ENCODE measurements around the gene APP.

Gene APP

DNA sequence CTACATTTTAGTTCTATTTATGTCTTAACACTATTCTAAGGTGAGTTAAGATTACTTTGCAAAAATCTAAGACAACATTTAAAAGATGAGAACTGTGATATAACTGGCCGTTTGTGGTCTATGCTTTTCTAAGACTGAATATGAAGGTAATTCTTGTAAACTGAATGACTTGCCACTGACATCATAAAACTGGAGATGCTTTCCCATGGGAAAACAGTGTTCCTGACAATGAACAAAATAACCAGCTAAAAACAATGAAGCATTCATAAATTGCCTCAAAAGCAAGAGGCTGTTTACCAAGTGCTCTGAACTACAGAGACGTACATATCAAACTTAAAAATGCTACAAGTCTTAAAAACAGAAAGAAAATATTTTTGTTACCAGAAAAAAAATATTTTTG is 54.7 kb downstream of the APP start:
- Histone ChIP-seq H4K20me1 (ENCODE audit: low read depth, low read length) (no peaks in the 10 kb centered on the region), H3K9me3 (ENCODE audit: insufficient read depth, low read length) (no peaks in the 10 kb centered on the region), H3K79me2 (ENCODE audit: insufficient read depth, low read length) (no peaks in the 10 kb centered on the region), H3F3A (ENCODE audit: insufficient read depth) (no peaks in the 10 kb centered on the region), H3K36me3 (ENCODE audit: low read length) (no peaks in the 10 kb centered on the region), H2AFZ (ENCODE audit: low read depth, low read length, severe bottlenecking) (no peak overlapping the region), H3K9me2 (replicated peaks; ENCODE audit: insufficient read depth, low read length) (no peaks in the 10 kb centered on the region), H3K9ac (ENCODE audit: low read length) (no peak overlapping the region), H3K4me2 (ENCODE audit: low read depth, low read length, poor library complexity, severe bottlenecking) (no peak overlapping the region), H3K4me3 (ENCODE audit: insufficient read depth, low read length, poor library complexity, severe bottlenecking) (no peak overlapping the region), H3K27me3 (ENCODE audit: low read length) (no peaks in the 10 kb centered on the region), H3K27ac (ENCODE audit: low read depth, low read length) (no peak overlapping the region)
- TF ChIP-seq, protein P1, sequence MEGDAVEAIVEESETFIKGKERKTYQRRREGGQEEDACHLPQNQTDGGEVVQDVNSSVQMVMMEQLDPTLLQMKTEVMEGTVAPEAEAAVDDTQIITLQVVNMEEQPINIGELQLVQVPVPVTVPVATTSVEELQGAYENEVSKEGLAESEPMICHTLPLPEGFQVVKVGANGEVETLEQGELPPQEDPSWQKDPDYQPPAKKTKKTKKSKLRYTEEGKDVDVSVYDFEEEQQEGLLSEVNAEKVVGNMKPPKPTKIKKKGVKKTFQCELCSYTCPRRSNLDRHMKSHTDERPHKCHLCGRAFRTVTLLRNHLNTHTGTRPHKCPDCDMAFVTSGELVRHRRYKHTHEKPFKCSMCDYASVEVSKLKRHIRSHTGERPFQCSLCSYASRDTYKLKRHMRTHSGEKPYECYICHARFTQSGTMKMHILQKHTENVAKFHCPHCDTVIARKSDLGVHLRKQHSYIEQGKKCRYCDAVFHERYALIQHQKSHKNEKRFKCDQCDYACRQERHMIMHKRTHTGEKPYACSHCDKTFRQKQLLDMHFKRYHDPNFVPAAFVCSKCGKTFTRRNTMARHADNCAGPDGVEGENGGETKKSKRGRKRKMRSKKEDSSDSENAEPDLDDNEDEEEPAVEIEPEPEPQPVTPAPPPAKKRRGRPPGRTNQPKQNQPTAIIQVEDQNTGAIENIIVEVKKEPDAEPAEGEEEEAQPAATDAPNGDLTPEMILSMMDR (IDR thresholded peaks at IDR 0.05; ENCODE audit: insufficient read depth, low read length, poor library complexity, severe bottlenecking) = no peak
- TF ChIP-seq EZH2phosphoT487 (conservative IDR thresholded peaks at IDR 0.05; ENCODE audit: low read length) = no peak

DNA sequence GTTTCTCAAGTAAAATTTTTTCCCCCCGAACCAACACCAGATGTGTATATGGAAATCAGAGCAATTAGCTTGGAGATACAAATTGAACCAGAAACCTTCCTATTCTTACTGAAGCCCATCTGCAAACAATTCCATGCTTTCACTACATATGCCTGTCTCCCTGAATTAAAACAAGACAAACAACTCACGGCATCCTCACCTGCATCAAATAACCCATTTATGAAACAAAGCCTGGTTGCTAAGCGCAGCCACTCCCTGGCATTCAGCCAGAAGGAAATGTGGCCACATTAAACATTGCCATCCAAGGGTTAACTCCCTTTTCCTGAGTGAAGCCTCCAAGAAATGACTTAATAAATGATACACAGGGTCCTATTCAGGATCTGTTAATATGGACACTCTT is 55.3 kb downstream of the APP start:
- no peaks in the 10 kb centered on the region for H3K36me3 ChIP-seq (ENCODE audit: low read length)
- H3K4me2 ChIP-seq (ENCODE audit: low read depth, low read length, poor library complexity, severe bottlenecking) = no peak overlapping the region
- no peaks in the 10 kb centered on the region for H3K27me3 ChIP-seq (ENCODE audit: low read length)
- no peaks in the 10 kb centered on the region for H3K9me3 ChIP-seq (ENCODE audit: insufficient read depth, low read length)
- no peak for TF ChIP-seq EZH2phosphoT487 (conservative IDR thresholded peaks at IDR 0.05; ENCODE audit: low read length)
- TF ChIP-seq, protein P1 (IDR thresholded peaks at IDR 0.05; ENCODE audit: insufficient read depth, low read length, poor library complexity, severe bottlenecking) = no peak
- no peaks in the 10 kb centered on the region for H3K79me2 ChIP-seq (ENCODE audit: insufficient read depth, low read length)
- no peak overlapping the region for H3K27ac ChIP-seq (ENCODE audit: low read depth, low read length)
- no peaks in the 10 kb centered on the region for H3K9me2 ChIP-seq (replicated peaks; ENCODE audit: insufficient read depth, low read length)
- no peak overlapping the region for H2AFZ ChIP-seq (ENCODE audit: low read depth, low read length, severe bottlenecking)
- no peaks in the 10 kb centered on the region for H3F3A ChIP-seq (ENCODE audit: insufficient read depth)
- no peak overlapping the region for H3K9ac ChIP-seq (ENCODE audit: low read length)
- no peaks in the 10 kb centered on the region for H4K20me1 ChIP-seq (ENCODE audit: low read depth, low read length)
- no peak overlapping the region for H3K4me3 ChIP-seq (ENCODE audit: insufficient read depth, low read length, poor library complexity, severe bottlenecking)

DNA sequence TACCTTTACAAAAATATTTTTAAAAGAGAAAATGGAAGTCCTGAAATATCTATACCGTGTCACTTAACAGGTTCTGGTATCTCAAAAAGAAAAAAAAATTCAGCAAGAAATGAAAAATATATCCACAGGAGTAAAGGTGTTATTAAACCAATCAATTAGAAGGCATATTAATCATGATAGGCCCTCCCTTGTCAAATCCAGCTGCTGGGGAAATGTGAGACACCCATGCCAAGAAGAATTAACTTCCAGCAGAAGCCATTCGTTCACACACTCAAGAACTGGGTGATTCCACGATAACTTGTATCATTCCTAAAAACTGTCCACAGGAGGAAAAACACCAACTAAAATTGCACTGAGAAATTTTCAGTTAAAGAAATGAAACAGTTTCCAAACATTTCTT is 57.6 kb downstream of the APP start:
- TF ChIP-seq, protein P1 (IDR thresholded peaks at IDR 0.05; ENCODE audit: insufficient read depth, low read length, poor library complexity, severe bottlenecking) = no peak
- TF ChIP-seq EZH2phosphoT487 (conservative IDR thresholded peaks at IDR 0.05; ENCODE audit: low read length) = no peak
- Histone ChIP-seq H3K9ac (ENCODE audit: low read length) (no peak overlapping the region), H3K9me2 (replicated peaks; ENCODE audit: insufficient read depth, low read length) (no peaks in the 10 kb centered on the region), H3K27me3 (ENCODE audit: low read length) (no peaks in the 10 kb centered on the region), H3K9me3 (ENCODE audit: insufficient read depth, low read length) (no peaks in the 10 kb centered on the region), H3F3A (ENCODE audit: insufficient read depth) (no peaks in the 10 kb centered on the region), H2AFZ (ENCODE audit: low read depth, low read length, severe bottlenecking) (no peak overlapping the region), H3K27ac (ENCODE audit: low read depth, low read length) (no peak overlapping the region), H3K36me3 (ENCODE audit: low read length) (no peaks in the 10 kb centered on the region), H4K20me1 (ENCODE audit: low read depth, low read length) (no peaks in the 10 kb centered on the region), H3K4me3 (ENCODE audit: insufficient read depth, low read length, poor library complexity, severe bottlenecking) (no peak overlapping the region), H3K4me2 (ENCODE audit: low read depth, low read length, poor library complexity, severe bottlenecking) (no peak overlapping the region), H3K79me2 (ENCODE audit: insufficient read depth, low read length) (no peaks in the 10 kb centered on the region)
